ENCODE results near the gene UBE2Z.

DNA sequence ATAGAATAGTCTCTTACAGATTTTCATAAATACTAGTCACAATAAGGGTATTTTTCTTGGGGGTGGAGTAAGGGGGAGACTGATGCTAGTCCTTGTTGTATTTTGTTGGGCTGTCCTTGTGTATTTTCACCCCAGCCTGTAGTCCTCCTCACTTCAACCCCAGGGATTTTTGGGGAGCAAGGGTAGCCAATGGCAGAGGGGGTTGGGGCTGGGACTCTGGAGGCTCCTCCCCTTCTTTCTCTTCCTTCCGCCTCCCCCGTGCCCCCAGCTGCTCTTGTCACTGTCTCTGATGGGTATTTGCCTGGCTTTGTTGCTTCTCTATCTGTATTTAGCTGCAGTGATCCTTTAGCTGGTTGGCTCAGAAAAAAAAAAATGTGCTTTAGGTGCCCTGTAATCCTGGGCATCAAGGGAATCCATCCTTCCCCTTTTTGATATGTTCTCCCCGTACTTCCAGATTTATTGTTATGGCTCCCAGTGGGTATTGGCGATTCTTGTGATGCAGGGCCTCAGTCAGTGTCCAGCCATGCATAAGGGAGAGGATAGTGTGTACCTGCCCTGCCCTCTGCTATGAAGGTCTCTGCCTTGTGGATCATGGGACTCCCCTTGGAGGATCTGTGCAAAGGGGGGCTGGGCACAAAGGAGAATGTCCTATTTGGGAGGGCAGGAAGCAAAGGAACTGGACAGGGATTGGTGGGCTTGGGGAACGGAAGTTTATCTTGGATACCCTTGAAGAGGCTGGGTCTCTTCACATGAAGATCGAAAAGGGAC lies 20.0 kb downstream of the UBE2Z start:
- TF ChIP-seq, protein P1, sequence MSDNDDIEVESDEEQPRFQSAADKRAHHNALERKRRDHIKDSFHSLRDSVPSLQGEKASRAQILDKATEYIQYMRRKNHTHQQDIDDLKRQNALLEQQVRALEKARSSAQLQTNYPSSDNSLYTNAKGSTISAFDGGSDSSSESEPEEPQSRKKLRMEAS (IDR thresholded peaks at IDR 0.05) = no peak
- TF ChIP-seq TEAD4 (IDR thresholded peaks at IDR 0.05; ENCODE audit: low read depth, low read length) = no peak
